GM12878 (cell line): Measurements from ENCODE around the gene FIZ1. TPM values are rescaled to one million over a fixed set of nuclear protein-coding genes. Genes with fewer than 3 reads are reported as not detected.

Experiments
- BMI1 ChIP-seq: fragments of 450-650 bp; IDR thresholded peaks from 2 replicates; pipeline ENCODE4 v1.6.1; 2016; ENCODE audit warnings: mild to moderate bottlenecking, moderate library complexity, borderline replicate concordance
- CHD1 ChIP-seq: IDR thresholded peaks from 2 replicates; pipeline ENCODE4 v1.6.1; 2012; ENCODE audit warnings: low read depth, low read length, improper control_type of control experiment
- CUX1 ChIP-seq: IDR thresholded peaks from 2 replicates; pipeline ENCODE4 v1.6.1; 2012; ENCODE audit warnings: improper control_type of control experiment, low read depth, low read length; ENCODE audit not compliant: insufficient replicate concordance
- HDGF ChIP-seq: fragments of 450-650 bp; IDR thresholded peaks from 2 replicates; pipeline ENCODE4 v1.6.1; 2016; ENCODE audit warnings: antibody characterized with exemption
- POLR2A ChIP-seq: IDR thresholded peaks from 2 replicates; pipeline ENCODE4 v1.6.1; 2011; ENCODE audit warnings: low read depth, mild to moderate bottlenecking, low read length
- RUNX3 ChIP-seq: IDR thresholded peaks from 2 replicates; pipeline ENCODE4 v1.6.1; 2012; ENCODE audit warnings: low read length, inconsistent platforms
- ZNF207 ChIP-seq: fragments of 450-650 bp; IDR thresholded peaks from 2 replicates; pipeline ENCODE4 v1.6.1; 2014; ENCODE audit warnings: antibody characterized with exemption, mild to moderate bottlenecking, borderline replicate concordance
- polyA plus RNA-seq, 11 experiments: library from polyadenylated mRNA; depleted of rRNA in 4 of 11; unstranded in 6 of 11; stranded (reverse) in 5 of 11; fragments of >200 nt; fragmentation: Nextera tagmentation in 4 of 11; fragmentation: Illumina TruSeq in 1 of 11; extraction: Ambion mirVana in 4 of 11; extraction: Trizol in 1 of 11; gene quantifications; 1 replicate in 1 of 11; 2 replicates in 10 of 11; pipeline versions ENCODE4 v1.2.1 to v1.2.3, GENCODE V29; 2011 to 2016; ENCODE audit warnings: inconsistent platforms in 2 of 11, missing spikeins in 2 of 11, low read depth in 1 of 11
- total RNA-seq, 4 experiments: library from RNA; depleted of rRNA in 3 of 4; stranded (reverse); fragments of >200 nt in 3 of 4; fragmentation: Illumina TruSeq in 1 of 4; extraction: Trizol in 1 of 4; gene quantifications; 2 replicates each; pipeline versions ENCODE4 v1.2.1 to v1.2.3, GENCODE V29; 2013 to 2021
- TF ChIP-seq, protein P1 (sequence below): IDR thresholded peaks from 2 replicates; pipeline ENCODE4 v1.6.1; 2012; ENCODE audit warnings: low read depth, low read length, improper control_type of control experiment

Gene FIZ1
- total and polyA plus RNA-seq, 10 of the 15 experiments (the other 5 are each of a cell fraction or from before 2014, with no cell fraction given) = 0.60 to 16.8 (median 4.2) TPM

- TF ChIP-seq CUX1 = no peak
- peak; percentile 11; the same call in 1 of the 2 replicates for TF ChIP-seq RUNX3
- 0 out of 2 replicates have a peak, but pooled peaks have one; percentile 12 for TF ChIP-seq ZNF207
- TF ChIP-seq, protein P1, sequence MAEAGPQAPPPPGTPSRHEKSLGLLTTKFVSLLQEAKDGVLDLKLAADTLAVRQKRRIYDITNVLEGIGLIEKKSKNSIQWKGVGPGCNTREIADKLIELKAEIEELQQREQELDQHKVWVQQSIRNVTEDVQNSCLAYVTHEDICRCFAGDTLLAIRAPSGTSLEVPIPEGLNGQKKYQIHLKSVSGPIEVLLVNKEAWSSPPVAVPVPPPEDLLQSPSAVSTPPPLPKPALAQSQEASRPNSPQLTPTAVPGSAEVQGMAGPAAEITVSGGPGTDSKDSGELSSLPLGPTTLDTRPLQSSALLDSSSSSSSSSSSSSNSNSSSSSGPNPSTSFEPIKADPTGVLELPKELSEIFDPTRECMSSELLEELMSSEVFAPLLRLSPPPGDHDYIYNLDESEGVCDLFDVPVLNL = no peak
- TF ChIP-seq HDGF = peak; percentile 92; the same call in 1 of the 2 replicates
- no peak for TF ChIP-seq CHD1
- TF ChIP-seq POLR2A = peak; percentile 36; the same call in 1 of the 2 replicates
- no peak for TF ChIP-seq BMI1
- TF ChIP-seq, all 136 proteins: peak for 8
Observed at GRCh38 chr19:55606471-55606787, 7.1 kb upstream of the FIZ1 start (continued).
